HUDEP-2 (cell line): ENCODE results near the gene GAS2.

Source experiments
- DNase-seq, 76 experiments: peaks; one replicate each; lab custom pipeline; 2025; ENCODE audit not compliant: unreplicated experiment in 76 of 76; lab: John Stamatoyannopoulos, UW

GAS2 gene

DNA sequence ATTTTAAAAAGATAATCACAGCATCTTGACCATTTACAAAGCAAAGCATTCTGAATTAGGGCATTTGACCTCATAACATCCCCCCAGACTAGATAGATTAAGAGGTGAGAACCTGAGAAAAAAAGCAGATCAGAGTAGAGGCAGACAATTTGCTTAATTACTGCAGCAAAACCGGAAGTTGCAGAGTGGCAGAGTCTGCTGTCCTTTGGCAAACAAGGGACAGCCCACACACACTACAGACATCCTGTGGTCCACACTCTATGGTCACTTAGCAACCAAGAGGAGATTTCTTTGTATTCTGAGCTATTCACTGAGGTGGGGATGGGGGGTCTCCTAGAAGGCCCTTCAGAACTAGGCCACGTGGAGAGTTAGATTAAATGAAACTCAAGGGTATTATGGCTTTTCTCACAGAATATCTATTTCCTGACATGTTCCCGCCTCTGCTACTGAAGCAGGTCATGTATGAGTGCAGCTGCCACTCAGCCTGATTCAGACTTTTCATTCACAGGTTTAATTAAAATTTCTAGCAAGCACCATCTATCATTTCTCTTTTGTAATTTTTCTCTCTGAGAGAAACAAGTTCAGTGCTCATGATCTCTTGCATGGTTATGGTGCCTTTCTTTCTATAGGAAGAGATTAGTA, 114.7 kb downstream of the GAS2 start:
- DNase-seq, result no peak

DNA sequence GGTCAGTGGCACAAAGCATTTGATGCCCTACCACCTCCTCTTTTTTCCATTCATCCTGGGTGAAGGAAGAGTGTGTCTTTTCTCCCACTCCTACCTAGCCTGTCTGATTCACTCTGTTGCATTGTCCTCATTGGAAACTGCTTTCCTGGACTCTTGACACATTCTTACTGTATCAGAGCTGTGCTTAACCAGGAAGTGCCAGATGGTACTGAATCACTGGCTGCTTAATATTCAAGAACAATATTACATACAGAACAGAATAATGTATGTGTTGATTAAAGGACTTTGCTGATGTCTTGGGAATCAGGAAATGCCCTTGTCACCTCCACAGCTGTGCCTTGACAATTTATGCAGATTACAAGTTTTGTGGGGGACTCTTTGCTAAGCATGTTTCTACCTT, 118.8 kb downstream of the GAS2 start:
- DNase-seq, result no peak

DNA sequence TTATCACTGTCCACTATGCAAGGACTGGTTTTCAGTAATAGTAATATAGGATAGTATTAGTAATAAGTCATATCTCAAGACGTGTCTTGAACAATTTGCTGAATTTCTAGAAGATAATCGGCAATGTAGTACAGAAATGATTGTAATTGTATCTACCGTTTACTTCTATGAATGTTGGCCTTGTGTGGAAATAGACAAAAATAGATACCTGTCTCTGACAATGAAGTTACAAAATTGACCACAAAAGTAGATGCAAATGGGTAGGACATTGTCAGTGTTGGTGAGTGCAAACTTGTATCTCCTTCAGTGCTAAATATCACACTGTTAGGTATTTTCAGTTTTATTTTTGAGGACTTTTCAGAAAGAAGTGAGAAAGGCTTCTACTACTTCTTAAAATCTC, 120.1 kb downstream of the GAS2 start:
- DNase-seq, result no peak

DNA sequence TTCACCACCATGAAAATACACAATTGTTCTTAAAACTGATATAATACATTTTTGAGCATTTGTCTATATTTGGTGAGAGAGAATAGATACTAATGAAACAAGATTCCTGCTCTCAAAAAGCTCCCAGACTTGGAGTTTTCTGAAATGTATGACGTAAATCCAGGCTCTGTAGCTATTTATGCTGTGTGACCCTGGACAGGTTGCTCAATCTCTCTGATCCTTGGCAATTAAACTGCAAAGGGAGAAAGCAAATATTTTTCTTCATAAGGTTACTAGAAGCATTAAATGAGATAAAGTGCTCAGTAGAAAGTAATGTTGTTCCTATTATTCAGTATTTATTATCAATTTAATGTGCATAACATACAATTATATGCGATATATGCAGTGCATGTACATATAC, 120.6 kb downstream of the GAS2 start:
- no peak for DNase-seq

DNA sequence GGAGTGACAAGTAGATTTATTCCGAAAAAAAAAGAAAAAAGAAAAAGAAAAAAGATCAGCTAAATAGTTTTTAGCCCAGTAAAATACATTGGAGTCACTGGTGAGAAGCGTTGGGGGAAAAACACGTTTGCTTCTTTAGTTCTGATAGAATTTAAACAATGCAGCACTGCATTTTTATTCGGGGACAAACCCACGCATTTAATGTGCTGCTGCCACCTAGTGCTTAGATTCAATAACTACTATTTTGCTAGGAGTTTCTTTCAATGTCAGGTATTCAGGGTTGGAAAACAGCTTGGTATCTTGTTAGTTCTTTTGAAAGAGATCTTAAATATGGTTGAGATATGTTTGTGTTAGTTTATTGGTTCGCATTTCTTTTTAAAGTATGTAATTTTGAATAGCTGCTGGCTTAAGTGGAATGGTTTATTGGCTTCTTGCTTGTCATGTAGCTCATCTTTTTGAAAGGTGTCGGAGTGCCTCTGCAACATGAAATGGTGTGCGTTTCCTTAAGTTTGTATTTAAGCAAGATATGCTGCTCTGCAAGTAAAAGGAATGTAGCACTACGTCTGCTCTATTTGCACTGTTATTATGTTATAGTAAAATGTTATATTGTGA, 121.2 kb downstream of the GAS2 start:
- DNase-seq, result peak in 15 of 76 experiments; percentile 1 to 38 (median 10)

DNA sequence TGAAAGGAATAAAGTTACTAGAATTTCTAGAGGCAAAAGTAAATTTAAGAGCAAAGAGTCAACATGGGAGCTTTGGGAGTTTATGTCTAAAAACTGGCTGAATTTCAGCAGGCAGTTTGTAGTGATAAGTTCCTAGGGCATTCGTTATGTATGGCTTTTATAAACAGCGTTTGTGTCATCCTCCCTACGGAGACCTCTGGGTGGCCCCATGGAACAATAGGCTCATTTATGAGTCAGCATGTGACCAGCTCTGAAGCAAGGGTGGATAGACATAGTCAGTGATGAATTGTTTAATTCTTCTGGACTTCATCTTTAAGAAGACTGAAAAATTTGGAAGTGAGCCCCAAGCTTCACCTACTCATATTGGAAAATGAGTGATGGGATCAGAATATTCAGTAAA, 126.1 kb downstream of the GAS2 start:
- peak in 45 of 76 experiments; percentile 1 to 82 (median 24) for DNase-seq

DNA sequence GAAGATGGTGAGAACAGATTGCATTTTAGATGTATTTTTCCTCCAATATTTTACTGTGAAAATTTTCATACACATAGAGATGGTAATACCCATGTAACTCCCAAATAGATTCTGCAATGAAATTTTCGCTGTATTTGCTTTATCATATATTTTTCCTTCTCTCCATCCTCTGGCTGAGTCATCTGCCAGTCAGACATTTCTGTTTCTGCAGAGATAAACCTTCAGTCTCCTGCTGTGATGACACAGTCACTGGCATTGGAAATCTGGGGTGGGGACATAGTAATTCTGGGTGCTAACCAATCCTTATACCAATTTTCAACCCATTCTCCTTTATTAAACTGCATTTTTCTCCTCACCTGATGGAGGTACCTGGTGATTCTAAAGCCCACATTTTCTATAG, 129.5 kb downstream of the GAS2 start:
- peak in 24 of 76 experiments; percentile 1 to 58 (median 28) for DNase-seq

DNA sequence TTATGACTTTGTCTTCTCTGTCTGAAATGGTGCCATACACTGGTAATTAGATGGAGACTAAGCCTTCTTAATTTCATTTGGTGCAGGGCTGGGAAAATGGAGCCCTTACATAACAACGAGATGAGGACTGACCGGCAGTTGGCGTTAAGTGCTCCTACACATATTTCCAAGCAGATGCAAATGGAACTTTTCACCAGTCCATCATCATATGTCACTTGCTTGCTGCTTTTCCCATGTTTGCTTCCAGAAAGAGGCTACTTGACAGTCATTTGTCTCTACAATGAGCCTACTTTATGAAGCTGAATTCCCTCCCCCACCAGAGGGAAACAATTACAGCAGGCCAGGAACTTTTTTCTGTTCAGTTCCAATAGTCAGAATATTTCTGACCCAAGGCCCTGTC, 130.6 kb downstream of the GAS2 start:
- DNase-seq, result no peak

DNA sequence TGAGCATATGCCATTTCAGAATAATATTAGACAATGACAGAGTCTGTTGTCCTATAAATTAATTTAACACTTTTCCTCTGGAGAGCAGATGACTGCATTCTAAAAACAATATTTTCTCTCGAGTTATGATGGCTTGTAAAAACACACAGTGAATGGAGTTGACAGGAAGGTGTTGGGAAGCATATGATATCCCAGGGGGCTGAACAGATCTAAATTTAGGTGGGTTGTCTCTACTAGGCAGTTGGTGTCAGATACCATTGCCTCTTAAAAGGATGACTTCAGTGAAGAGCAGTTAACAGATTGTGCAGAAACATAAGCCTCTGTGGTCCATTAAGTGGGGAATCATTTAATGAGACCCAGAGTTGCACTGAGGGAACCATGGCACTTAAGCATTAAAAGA, 132.5 kb downstream of the GAS2 start:
- DNase-seq, result no peak

DNA sequence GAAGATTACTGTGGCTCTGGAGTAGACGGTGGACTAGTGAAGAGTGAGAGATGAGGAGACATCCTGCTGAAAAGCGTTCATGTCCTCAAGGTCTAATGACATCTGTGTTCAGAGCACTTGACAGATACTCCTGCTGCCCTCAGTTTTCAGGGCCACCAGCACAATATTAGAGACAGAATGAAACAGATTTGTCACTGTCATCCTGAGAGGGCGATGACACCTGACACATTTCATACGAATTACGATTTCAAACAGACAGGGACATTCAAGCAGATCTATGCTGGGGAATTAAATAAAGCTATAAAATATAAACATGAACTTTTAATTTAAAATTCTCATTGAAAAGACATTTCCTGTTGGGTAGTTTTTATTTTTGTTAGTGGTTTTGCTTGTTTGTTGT, 134.1 kb downstream of the GAS2 start:
- DNase-seq, result no peak

DNA sequence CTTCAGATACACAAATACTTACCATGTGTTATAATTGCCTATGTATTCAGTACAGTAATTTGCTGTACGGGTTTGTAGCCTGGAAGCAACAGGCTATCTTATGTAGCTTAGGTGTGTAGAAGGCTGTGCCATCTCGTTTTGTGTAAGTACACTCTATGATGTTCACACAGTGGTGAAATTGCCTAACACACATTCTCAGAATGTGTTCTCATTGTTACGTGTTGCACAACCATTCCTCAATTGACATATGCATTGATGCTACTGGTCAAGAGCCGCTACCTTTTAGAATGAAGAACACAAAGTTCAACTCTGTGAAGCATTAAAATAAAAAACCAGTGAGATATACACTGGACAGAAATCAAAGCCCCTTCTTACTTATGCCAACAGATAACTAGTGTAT, 136.4 kb downstream of the GAS2 start:
- DNase-seq, result no peak

DNA sequence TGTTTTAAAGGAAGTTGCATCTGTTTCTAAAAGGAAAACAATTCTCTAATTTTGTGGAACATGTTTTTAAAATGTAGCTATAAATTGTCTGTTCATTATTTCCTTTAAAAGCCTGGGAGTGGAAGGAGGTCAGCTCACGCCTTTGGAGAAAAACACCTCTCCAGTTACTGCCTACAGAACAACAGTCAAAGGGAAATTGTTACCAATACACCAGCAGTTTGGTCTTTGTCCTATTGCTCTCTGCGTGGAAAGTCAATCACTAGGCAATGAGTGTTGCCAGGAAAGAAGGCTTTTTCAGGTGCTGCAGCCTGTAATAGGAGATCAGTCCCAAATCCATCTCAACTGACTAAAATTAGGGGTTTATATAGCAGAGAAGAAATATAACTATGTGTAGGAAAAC, 141.0 kb downstream of the GAS2 start:
- DNase-seq, result no peak

DNA sequence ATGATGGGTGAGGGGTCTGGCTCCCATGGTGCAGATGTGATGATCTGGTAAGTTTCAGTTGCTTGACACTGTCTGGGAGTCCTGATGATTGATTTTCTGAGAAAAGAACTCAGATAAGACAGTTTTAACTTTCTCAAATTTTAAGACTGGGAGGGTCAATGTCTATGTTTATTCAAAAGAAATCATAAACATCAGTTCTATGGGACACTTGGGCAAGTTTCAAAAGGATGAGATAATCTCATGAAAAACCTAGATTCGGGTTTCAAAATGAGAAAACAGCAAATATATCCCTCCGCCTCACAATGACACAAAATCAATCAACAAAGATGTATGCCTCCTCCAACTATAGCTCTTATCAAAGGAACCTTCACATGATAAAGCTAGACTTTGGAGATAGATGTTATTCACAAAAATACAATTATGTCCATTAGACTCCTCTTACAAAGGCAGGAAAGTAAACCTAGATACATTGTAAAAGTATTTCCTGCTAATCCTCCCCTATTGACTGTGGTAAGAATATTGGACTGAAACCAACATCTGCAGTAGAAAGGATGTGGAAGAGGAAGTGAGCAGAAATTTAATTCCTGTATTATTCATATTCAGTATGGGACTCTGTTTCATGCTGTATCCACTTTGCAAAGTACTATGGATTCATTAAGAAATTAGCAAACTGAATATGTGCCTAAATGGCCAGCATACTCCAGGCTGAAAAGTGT, 141.6 kb downstream of the GAS2 start:
- no peak for DNase-seq

DNA sequence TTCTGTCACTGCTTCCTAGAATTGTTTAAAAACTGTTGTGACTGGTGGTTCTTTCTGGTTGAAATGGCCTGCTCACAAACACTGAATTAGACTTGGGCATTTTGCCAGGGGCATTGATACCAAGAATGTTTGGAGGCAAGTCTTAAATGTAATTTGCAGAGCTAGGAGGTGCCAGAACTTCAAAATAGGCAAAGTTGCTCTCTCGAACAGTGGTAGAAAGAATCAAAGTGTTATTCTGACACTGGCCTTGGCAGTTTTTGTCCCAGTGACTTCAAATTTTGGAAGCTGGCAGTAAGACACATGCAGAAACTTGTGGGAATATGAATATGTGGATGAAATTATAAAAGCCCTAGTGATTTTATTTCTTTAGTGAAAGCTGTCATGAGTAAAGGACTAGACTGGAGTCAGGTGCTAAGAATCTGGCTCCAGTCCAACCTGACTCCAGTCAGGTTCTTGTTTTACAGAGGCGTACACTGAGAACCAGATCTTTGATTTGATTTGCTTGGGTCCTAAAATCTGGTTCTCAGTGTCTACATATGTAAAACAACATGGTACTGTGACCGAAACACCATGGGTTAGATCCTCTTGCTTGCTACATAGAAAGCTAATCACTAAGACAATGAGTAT, 142.3 kb downstream of the GAS2 start:
- DNase-seq, result no peak

DNA sequence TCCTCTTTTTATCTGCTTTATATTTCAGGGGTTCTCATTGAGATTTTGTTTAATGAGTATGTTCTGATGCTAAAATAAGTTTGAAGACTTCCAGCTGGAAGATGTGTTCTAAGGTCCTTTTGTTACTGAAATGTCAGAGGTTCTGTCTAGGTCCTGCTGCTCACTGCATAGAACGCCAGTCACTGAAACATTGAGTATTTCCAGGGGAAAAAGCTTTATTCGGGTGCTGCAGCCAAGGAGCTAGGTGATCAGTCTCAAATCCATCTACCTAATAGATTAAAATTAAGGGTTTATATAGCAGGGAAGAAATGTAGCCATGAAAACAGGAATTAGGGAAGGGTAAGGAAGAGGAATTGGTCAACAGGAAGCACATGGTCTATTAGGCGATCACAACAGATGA, 143.5 kb downstream of the GAS2 start:
- DNase-seq, result no peak

DNA sequence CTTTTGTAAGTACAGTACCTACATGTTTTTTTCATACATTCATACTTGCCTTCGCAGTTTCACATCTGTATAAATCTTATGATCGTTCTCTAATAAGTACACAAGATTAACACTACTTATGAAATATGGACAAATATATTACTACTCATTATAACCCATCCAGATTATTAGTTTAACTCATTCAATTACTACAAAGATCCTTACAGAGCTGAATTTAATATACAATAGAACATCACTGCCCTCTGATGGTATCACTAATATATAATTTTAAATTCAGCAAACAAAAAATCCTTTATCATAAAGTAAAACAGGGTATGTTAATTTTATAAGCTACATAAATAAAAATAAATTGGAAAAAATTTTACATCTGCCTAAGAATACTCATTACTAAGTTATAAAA, 155.8 kb downstream of the GAS2 start:
- no peak for DNase-seq

DNA sequence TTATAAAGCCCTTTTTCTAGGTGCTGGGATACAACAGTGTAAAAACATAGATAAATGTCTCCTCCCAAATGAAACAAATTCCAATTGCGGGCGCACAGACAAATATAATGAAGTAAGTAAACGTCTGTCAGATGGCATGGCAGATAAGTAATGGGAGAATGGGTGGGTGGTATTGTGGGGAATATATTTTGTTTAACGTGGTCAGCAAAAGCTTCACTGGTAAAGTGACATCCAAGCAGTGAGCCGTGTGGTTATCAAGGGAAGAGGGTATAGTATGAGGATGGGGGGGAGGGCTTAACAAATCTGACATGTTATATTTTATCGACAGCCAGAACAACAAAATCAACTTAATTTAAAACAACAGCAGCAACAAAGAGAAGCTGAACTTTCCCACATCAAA, 162.0 kb downstream of the GAS2 start:
- peak in 12 of 76 experiments; percentile 1 to 38 (median 6) for DNase-seq

DNA sequence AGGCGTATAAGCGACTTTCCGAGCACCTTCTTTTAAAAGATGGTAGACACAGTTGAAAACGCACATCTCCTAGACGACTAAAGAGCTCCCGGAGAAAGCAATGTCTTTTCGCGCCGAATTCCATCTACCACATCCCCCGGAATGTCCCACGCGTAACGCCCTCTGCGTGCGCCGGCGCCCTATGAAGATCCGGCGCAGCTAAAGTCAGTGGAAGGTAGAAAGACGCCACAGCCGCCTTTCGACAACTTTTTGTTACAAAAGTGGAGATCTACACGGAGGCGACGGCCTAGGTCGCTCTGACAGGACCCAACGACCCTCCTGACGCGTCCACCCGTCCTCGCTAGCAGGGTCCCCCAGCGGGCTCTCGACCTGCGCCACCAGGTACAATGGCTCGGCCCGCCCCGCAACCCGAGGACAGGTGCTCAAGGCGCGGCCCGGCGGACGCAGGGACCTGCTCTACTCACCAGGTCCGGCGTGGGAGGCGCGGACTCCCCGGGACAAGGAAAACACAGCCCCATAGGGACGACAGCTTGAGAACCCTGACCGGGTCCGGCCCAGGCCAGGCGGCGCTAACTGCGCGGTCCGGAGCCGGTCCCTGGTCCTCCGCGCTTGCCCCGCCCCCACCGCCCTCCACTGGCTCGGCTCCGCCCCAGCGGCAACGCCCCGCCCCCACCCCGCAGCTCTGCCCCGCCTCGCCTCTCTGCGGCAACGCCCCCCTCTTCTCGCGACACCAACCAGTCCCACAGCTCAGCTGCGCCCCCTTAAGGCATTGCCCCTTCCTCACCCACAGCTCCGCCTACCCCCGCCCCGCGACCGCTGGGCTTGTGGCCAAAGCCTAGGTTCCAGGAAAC, 163.0 kb downstream of the GAS2 start, which contains the start of gene SVIP:
Gene SVIP (minus strand): TSS at position 571 of the 851 bp plus-strand sequence. CDS start 53 bp downstream, at position 518.
- DNase-seq, result peak in 75 of 76 experiments; percentile 52 to 97 (median 89)

DNA sequence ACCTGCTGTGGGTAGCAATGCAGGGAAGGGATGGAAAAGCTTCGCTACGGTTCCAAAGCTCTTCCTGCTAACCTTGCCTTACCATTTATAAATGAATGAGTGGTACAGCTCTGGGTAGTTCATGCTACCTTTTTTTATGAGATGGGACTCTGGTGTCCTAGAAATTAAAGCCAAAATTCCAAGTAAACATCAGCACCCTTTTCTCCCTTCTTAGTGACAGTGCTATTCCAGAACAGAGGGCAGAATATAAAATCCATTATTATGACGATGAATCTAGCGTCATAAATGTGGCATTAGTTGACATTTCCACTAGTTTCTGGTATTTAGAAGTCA, 163.6 kb downstream of the GAS2 start:
- no peak for DNase-seq

DNA sequence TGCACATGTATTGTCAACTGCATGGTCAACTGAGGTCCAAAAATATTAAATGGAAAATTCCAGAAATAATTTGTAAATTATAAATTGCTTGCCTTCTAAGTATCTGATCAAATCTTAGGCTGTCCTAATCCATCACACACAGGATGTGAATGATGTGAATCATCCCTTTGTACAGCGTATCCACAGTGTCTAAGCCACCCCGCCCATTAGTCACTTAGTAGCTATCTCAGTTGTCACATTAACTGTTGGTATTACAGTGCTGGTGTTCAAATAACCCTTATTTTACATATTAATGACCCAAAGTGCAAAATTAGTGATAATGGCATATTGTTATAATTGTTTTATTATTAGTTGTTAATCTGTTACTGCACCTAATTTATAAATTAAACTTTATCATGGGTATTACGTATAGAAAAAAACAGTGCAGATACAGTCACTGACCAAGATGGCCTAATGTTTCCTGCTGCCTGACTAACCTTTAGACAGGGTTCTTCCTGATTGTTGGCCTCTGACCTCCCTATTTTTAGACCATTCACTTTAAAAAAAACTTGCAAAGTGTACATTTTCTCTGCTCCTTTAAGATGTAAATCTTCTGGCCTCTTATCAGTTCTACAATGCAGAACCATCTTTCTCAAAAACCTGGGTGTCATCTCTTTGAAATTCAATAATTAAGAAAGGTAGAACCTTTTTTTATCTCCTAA, 166.1 kb downstream of the GAS2 start:
- DNase-seq, result peak in 19 of 76 experiments; percentile 1 to 68 (median 15)
